B cell (primary cell): ENCODE data around the gene LIMS3. TPM values are rescaled to one million over a fixed set of nuclear protein-coding genes. Genes with fewer than 3 reads are reported as not detected.
"Not testable (repeated sequence)": the region's sequence is repeated elsewhere in the genome, so short reads cannot be mapped to it uniquely, and the experiment has no call there.

Experiments
- ATAC-seq: fragments of 200-7000 bp; cut with Tn5 transposase; one replicate; pipeline ENCODE4 v1.10.0; 2021; ENCODE audit warnings: low read depth, mild to moderate bottlenecking, moderate number of reproducible peaks, moderate library complexity
- CTCF ChIA-PET: fragments of 350-600 bp; sonication (Branson Sonifier 250); formaldehyde crosslinking; loops from one replicate; lab custom pipeline; 2021; ENCODE audit warnings: antibody characterized with exemption, inconsistent platforms; lab: Charles Lee
- POLR2A ChIA-PET: fragments of 350-600 bp; sonication (Branson Sonifier 250); formaldehyde crosslinking; loops from one replicate; lab custom pipeline; 2021; ENCODE audit warnings: antibody characterized with exemption; lab: Charles Lee
- DNase-seq: peaks from one replicate; pipeline ENCODE4 v3.0.0; 2013
- H2AFZ ChIP-seq: 2 replicates; pipeline ENCODE4 v1.6.1; 2012; ENCODE audit warnings: mild to moderate bottlenecking, low read depth, low read length; ENCODE audit not compliant: insufficient read depth, poor library complexity, severe bottlenecking
- H3K27ac ChIP-seq, 2 donors: 1 replicate in 1 of 2; 2 replicates in 1 of 2; pipeline ENCODE4 v1.5.1; 2012 to 2013; ENCODE audit warnings: low read length in 2 of 2, mild to moderate bottlenecking in 2 of 2, moderate library complexity in 1 of 2
- H3K27me3 ChIP-seq, 4 experiments: fragments of 200-600 bp in 1 of 4; sonication (generic) in 1 of 4; replicated peaks in 1 of 4; 1 replicate in 2 of 4; 2 replicates in 2 of 4; pipeline versions ENCODE4 v1.6.1 to v1.7.0; 2013 to 2016; ENCODE audit warnings: low read length in 3 of 4, mild to moderate bottlenecking in 2 of 4, mixed read lengths in 1 of 4, moderate library complexity in 1 of 4; ENCODE audit not compliant: insufficient read depth in 4 of 4, control insufficient read depth in 3 of 4; ENCODE audit errors: control extremely low read depth in 1 of 4
- H3K36me3 ChIP-seq, 2 experiments: replicated peaks in 1 of 2; 1 replicate in 1 of 2; 2 replicates in 1 of 2; pipeline versions ENCODE4 v1.6.1 to v1.7.1; 2013; ENCODE audit warnings: low read length in 1 of 2; ENCODE audit not compliant: insufficient read depth in 2 of 2, control insufficient read depth in 1 of 2; ENCODE audit errors: control extremely low read depth in 1 of 2, extremely low read depth in 1 of 2
- H3K4me1 ChIP-seq, 2 donors: fragments of 200-600 bp in 1 of 2; sonication (generic) in 1 of 2; 1 replicate in 1 of 2; 2 replicates in 1 of 2; pipeline versions ENCODE4 v1.5.1 to v1.6.1; 2013 to 2017; ENCODE audit warnings: low read length in 2 of 2; ENCODE audit not compliant: control insufficient read depth in 2 of 2, insufficient read depth in 2 of 2
- H3K4me2 ChIP-seq: replicated peaks from 2 replicates; pipeline ENCODE3; 2012; ENCODE audit warnings: mild to moderate bottlenecking, low read depth, low read length; ENCODE audit not compliant: poor library complexity, severe bottlenecking
- H3K4me3 ChIP-seq, 5 experiments: fragments of 200-600 bp in 1 of 5; sonication (generic) in 1 of 5; 1 replicate in 3 of 5; 2 replicates in 2 of 5; pipeline versions ENCODE4 v1.5.1 to v1.7.0; 2011 to 2016; ENCODE audit warnings: low read length in 4 of 5, mild to moderate bottlenecking in 4 of 5, low read depth in 2 of 5, control low read depth in 1 of 5, moderate library complexity in 1 of 5; ENCODE audit not compliant: insufficient read depth in 1 of 5; ENCODE audit errors: control extremely low read depth in 1 of 5, extremely low read depth in 1 of 5
- H3K79me2 ChIP-seq: fragments of 200-600 bp; sonication (generic); one replicate; pipeline ENCODE4 v1.6.0; 2016; ENCODE audit warnings: low read length; ENCODE audit not compliant: control insufficient read depth, insufficient read depth
- H3K9ac ChIP-seq: fragments of 200-600 bp; sonication (generic); 2 replicates; pipeline ENCODE4 v1.6.1; 2017; ENCODE audit warnings: mild to moderate bottlenecking, low read length, moderate library complexity
- H3K9me3 ChIP-seq, 3 donors: one replicate each; pipeline versions ENCODE4 v1.6.1 to v1.7.1; 2013; ENCODE audit warnings: low read length in 2 of 3; ENCODE audit not compliant: control insufficient read depth in 2 of 3, insufficient read depth in 1 of 3; ENCODE audit errors: control extremely low read depth in 1 of 3
- H4K20me1 ChIP-seq: 2 replicates; pipeline ENCODE4 v1.6.0; 2012; ENCODE audit warnings: mild to moderate bottlenecking, low read length; ENCODE audit not compliant: insufficient read depth, control insufficient read depth, poor library complexity, severe bottlenecking
- H3K27ac Mint-ChIP-seq: one replicate; pipeline ENCODE4 v1.8.0; 2021; ENCODE audit warnings: mixed read lengths
- H3K27me3 Mint-ChIP-seq: one replicate; pipeline ENCODE4 v1.8.0; 2021; ENCODE audit warnings: mixed read lengths
- H3K4me1 Mint-ChIP-seq: one replicate; pipeline ENCODE4 v1.8.0; 2021; ENCODE audit warnings: mixed read lengths
- H3K4me3 Mint-ChIP-seq: one replicate; pipeline ENCODE4 v1.8.0; 2021; ENCODE audit warnings: mixed read lengths
- H3K9me3 Mint-ChIP-seq: one replicate; pipeline ENCODE4 v1.8.0; 2022; ENCODE audit warnings: mixed read lengths; ENCODE audit not compliant: insufficient read depth
- WGBS: methylation state at CpG from one replicate; pipeline ENCODE4 v1.1.5; 2013; ENCODE audit warnings: missing lambda C conversion rate; ENCODE audit not compliant: insufficient coverage; 5-methylcytosine and 5-hydroxymethylcytosine counted together
- intact Hi-C: fragments of 100-400 bp; cut with micrococcal nuclease; formaldehyde crosslinking; loops from one replicate; pipeline ENCODE4 v1.10.0; 2022
- polyA plus RNA-seq: library from polyadenylated mRNA; depleted of rRNA; stranded (reverse); fragments of >200 nt; gene quantifications from 2 replicates; pipeline ENCODE4 v1.2.3, GENCODE V29; 2012
- total RNA-seq, 2 donors: library from RNA; stranded (reverse); fragments of 120-200 nt in 1 of 2; gene quantifications; 1 replicate in 1 of 2; 2 replicates in 1 of 2; pipeline versions ENCODE4 v1.2.3 to v1.2.4, GENCODE V29; 2013 to 2022

LIMS3 gene
- total and polyA plus RNA-seq, 2 donors (not counting 1 experiment from before 2014, with no cell fraction given): 0.27 to 0.81 TPM

- H3K4me1 Mint-ChIP-seq, H3K9ac ChIP-seq, H4K20me1 ChIP-seq, ATAC-seq, H3K36me3 ChIP-seq, H3K4me2 ChIP-seq, H3K9me3 Mint-ChIP-seq, H3K9me3 ChIP-seq, H3K79me2 ChIP-seq, CTCF ChIA-PET, POLR2A ChIA-PET, intact Hi-C loops, H3K27me3 ChIP-seq, H3K4me1 ChIP-seq, DNase-seq, H3K4me3 Mint-ChIP-seq, H3K27me3 Mint-ChIP-seq, H3K27ac Mint-ChIP-seq, H2AFZ ChIP-seq, H3K27ac ChIP-seq, H3K4me3 ChIP-seq: not testable (repeated sequence)
- WGBS: no CpG with 5 or more reads among the region's 1 CpG
Observed at GRCh38 chr2:109963942-109964341, 65.5 kb downstream of the LIMS3 start.

DNA sequence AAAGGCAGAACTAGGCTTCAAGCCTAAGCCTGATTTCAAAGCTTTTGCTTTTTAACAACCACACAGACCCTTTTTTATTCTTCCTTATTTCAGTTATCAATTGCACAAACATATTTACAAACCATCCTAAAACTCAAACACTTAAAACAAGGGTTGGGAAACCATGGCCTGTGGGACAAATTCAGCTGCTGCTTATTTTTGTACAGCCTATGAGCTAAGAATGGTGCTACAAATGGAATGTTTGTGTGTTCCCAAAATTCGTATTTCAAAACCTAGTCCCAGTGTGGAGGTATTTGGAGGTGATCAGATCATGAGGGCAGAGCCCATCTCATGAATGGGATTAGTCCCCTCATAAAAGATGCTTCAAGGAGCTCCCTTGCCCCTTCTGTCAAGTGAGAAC is 67.0 kb downstream of the LIMS3 start:
- DNase-seq, H3K27ac ChIP-seq, H3K27me3 ChIP-seq, H3K4me3 ChIP-seq, H3K4me3 Mint-ChIP-seq, H4K20me1 ChIP-seq, H3K4me1 Mint-ChIP-seq, H3K4me1 ChIP-seq, POLR2A ChIA-PET, H2AFZ ChIP-seq, H3K4me2 ChIP-seq, H3K36me3 ChIP-seq, ATAC-seq, H3K9me3 Mint-ChIP-seq, H3K9ac ChIP-seq, CTCF ChIA-PET, H3K27me3 Mint-ChIP-seq, intact Hi-C loops, H3K9me3 ChIP-seq, H3K79me2 ChIP-seq, H3K27ac Mint-ChIP-seq: not testable (repeated sequence)
- no CpG with 5 or more reads among the region's 1 CpG for WGBS

DNA sequence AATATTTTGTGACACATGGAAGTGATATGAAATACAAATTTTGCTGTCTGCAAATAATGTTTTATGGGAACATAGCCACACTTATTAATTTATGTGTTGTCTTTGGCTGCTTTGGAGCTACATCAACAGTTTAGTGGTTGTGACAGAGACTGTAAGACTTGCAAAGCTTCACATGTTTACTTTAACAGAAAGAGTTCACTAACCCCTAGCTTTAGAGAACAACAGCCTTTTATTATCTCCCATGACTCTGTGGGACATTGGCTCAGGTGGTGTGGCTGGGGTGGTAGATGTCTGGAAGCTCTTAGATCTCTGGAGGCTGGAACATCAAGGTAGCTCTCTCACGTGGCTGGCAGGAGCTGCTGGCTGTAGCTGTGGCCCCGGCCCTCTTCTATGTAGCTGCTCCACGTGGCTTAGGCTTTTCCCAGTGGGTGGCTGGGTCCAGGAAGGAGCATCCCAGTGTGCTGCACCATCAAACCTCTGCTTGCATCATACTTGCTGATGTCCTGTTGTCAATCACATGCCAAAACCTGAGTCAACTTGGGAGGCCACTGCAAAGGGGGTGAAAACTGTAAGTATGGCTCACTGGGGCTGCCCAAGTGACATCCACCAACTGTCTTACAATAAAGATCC is 67.7 kb downstream of the LIMS3 start:
- H3K9me3 ChIP-seq, H2AFZ ChIP-seq, H3K27me3 Mint-ChIP-seq, DNase-seq, H3K4me3 ChIP-seq, CTCF ChIA-PET, H3K36me3 ChIP-seq, H3K4me1 Mint-ChIP-seq, POLR2A ChIA-PET, H3K9ac ChIP-seq, H3K79me2 ChIP-seq, H3K4me1 ChIP-seq, H3K27ac ChIP-seq, H3K9me3 Mint-ChIP-seq, H3K27me3 ChIP-seq, H3K4me2 ChIP-seq, intact Hi-C loops, H3K27ac Mint-ChIP-seq, ATAC-seq, H3K4me3 Mint-ChIP-seq, H4K20me1 ChIP-seq: not testable (repeated sequence)
- no CpG with 5 or more reads among the region's 3 CpGs for WGBS

- H3K4me3 Mint-ChIP-seq, H3K4me3 ChIP-seq, CTCF ChIA-PET, H3K9me3 Mint-ChIP-seq, H3K4me1 ChIP-seq, H3K9ac ChIP-seq, H3K79me2 ChIP-seq, H3K4me1 Mint-ChIP-seq, H3K27me3 Mint-ChIP-seq, H3K4me2 ChIP-seq, H3K9me3 ChIP-seq, H3K27me3 ChIP-seq, H3K36me3 ChIP-seq, ATAC-seq, H3K27ac ChIP-seq, intact Hi-C loops, POLR2A ChIA-PET, DNase-seq, H4K20me1 ChIP-seq, H2AFZ ChIP-seq, H3K27ac Mint-ChIP-seq: not testable (repeated sequence)
- no CpG with 5 or more reads among the region's 1 CpG for WGBS
Observed at GRCh38 chr2:109966858-109967257, 68.4 kb downstream of the LIMS3 start.
